Measurements from ENCODE around the gene INSL6.
A peak's percentile ranks its signal among the peaks of the same experiment; 100 is the strongest.

Gene INSL6

DNA sequence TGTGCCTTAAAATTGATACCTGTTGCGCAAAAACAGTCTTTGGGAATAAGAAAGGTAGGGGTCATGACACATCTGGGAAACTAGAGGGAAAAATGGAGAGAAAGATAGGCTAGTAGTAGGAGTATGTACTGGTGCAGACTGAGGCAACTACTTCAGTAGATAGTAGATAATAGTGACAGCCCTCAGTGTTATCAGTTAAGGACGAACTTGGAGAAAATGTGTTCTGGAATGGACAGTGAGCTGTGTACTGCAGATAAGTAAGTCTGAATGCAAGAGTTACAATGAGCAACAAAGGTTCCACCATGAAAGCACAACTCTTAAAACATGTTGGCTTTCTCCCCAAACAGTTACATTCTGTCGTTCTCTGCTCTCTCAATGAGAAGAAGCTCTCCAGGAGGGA, 6.5 kb upstream of the INSL6 start:
- TF ChIP-seq EGR1 (IDR thresholded peaks at IDR 0.05) (no peak), USF1 (IDR thresholded peaks at IDR 0.05) (no peak), FOXM1 (IDR thresholded peaks at IDR 0.05; ENCODE audit: borderline replicate concordance, low read depth) (no peak), TEAD4 (IDR thresholded peaks at IDR 0.05) (no peak), CEBPB (IDR thresholded peaks at IDR 0.05) (no peak), CREB1 (IDR thresholded peaks at IDR 0.05; ENCODE audit: low read depth) (no peak), RAD21 (IDR thresholded peaks at IDR 0.05; ENCODE audit: low read depth) (no peak), EP300 (IDR thresholded peaks at IDR 0.05; ENCODE audit: borderline replicate concordance) (no peak), TAF1 (IDR thresholded peaks at IDR 0.05; ENCODE audit: low read depth) (no peak), NFIC (IDR thresholded peaks at IDR 0.05) (no peak), TCF12 (IDR thresholded peaks at IDR 0.05; ENCODE audit: low read depth) (no peak), YY1 (IDR thresholded peaks at IDR 0.05; ENCODE audit: low read depth) (no peak), ZBTB7A (IDR thresholded peaks at IDR 0.05; ENCODE audit: low read depth) (no peak)
- TF ChIP-seq, protein P1, sequence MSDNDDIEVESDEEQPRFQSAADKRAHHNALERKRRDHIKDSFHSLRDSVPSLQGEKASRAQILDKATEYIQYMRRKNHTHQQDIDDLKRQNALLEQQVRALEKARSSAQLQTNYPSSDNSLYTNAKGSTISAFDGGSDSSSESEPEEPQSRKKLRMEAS (IDR thresholded peaks at IDR 0.05) = no peak
- TF ChIP-seq, protein P2, sequence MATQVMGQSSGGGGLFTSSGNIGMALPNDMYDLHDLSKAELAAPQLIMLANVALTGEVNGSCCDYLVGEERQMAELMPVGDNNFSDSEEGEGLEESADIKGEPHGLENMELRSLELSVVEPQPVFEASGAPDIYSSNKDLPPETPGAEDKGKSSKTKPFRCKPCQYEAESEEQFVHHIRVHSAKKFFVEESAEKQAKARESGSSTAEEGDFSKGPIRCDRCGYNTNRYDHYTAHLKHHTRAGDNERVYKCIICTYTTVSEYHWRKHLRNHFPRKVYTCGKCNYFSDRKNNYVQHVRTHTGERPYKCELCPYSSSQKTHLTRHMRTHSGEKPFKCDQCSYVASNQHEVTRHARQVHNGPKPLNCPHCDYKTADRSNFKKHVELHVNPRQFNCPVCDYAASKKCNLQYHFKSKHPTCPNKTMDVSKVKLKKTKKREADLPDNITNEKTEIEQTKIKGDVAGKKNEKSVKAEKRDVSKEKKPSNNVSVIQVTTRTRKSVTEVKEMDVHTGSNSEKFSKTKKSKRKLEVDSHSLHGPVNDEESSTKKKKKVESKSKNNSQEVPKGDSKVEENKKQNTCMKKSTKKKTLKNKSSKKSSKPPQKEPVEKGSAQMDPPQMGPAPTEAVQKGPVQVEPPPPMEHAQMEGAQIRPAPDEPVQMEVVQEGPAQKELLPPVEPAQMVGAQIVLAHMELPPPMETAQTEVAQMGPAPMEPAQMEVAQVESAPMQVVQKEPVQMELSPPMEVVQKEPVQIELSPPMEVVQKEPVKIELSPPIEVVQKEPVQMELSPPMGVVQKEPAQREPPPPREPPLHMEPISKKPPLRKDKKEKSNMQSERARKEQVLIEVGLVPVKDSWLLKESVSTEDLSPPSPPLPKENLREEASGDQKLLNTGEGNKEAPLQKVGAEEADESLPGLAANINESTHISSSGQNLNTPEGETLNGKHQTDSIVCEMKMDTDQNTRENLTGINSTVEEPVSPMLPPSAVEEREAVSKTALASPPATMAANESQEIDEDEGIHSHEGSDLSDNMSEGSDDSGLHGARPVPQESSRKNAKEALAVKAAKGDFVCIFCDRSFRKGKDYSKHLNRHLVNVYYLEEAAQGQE (IDR thresholded peaks at IDR 0.05; ENCODE audit: low read depth) = no peak

DNA sequence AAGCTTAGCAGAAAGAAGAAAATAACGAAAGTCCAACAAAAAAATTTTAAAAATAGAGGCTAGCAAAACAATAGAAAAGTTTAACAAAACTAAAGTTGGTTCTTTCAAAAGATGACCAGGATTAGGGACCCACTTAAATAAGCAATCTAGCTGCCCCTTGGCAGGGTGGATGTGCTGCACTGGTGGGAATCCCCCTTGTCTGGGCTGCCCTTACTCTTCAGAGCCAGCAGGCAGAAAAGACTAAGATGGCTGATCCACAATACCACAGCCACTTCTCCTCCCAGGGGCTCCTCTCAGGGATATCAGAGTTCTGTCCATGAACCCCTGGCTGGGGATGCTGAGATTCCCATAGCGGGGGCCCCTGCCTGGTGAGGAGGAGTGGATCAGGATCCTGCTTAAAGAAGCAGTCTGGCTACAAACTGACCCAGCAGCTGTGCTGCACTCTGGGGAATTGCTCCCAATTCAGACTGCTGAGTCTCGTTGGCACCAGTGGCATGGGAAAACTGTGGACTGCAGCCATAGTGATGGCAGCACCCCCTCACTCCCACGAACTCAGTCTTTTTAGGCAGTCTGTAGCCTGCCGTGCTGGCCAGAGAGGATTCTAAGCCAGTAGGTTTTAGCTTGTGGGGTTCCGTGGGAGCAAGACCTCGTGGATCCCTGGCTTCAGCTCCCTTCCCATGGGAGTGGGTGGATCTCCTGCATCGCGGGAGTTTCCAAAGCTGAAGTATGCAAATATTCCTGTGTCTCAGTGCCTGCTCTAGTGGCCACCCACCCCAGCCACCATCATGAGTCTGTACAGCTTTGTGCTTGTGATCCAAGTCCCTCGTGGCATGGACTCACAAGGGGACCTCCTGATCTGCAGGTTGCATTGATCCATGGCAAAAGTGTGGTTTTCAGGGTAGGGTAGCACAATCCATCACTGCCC, 2.9 kb upstream of the INSL6 start:
- TF ChIP-seq EGR1 (IDR thresholded peaks at IDR 0.05) (no peak), TCF12 (IDR thresholded peaks at IDR 0.05; ENCODE audit: low read depth) (no peak)

DNA sequence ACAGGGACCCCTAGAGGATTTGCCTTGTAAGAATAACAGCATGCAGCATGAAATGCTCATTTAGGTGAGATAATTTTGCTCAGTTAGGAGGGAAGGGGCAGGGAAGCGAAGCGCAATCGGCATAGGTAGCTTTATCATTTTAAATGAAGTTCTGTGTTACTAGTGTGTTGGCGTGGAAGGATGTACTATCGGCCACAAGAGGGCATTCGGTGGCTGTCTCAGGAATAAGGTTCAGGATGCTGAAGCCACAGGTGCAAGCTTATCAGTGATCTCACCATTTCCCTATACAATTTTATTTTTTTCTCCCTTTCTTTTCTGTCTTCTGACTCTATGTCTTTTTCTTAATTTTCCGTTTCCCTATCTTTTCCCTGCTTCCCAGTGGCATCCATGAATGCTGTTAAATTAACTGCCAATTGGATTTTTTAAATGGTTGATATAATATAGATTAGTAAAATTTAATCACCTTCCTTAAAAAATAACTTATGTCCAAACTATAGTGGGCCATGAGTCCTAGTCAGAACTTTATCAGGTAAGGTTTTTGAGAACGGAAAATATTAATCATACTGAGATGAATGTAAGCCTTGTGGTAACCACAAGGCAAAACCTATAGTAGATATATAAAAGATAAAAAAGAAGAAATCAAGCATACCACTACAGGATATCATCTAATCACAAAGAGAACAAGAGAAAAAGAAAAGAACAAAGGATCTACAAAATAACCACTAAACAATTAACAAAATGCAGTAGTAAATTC, 1.2 kb upstream of the INSL6 start:
- TF ChIP-seq RAD21 (IDR thresholded peaks at IDR 0.05; ENCODE audit: low read depth) = peak; percentile 90
- no peak for TF ChIP-seq NFIC (IDR thresholded peaks at IDR 0.05)
- no peak for TF ChIP-seq EP300 (IDR thresholded peaks at IDR 0.05; ENCODE audit: borderline replicate concordance)

DNA sequence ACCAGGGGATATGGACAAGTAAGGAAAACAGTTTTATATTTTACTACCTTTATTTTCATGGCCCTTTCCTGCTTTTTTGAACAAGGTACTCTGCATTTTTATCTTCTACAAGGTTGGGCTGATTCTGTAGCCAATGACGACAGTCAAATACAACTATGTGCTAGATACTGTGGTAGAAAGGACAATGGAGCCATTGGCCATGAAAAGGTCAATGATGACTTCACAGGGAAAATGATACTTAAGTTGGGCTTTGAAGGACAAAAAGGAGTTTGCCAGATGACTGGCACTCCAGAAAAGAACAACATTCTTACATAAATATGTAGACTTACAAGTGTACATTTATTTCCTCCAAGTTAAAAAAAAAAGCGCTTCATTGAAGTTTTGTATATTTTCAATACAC, 663 bp downstream of the INSL6 start:
- TF ChIP-seq RAD21 (IDR thresholded peaks at IDR 0.05; ENCODE audit: low read depth) = no peak
- no peak for TF ChIP-seq NFIC (IDR thresholded peaks at IDR 0.05)
- TF ChIP-seq ZBTB7A (IDR thresholded peaks at IDR 0.05; ENCODE audit: low read depth) = no peak
- no peak for TF ChIP-seq USF1 (IDR thresholded peaks at IDR 0.05)
- no peak for TF ChIP-seq YY1 (IDR thresholded peaks at IDR 0.05; ENCODE audit: low read depth)
- TF ChIP-seq EP300 (IDR thresholded peaks at IDR 0.05; ENCODE audit: borderline replicate concordance) = no peak
- TF ChIP-seq TCF12 (IDR thresholded peaks at IDR 0.05; ENCODE audit: low read depth) = no peak
- TF ChIP-seq CREB1 (IDR thresholded peaks at IDR 0.05; ENCODE audit: low read depth) = no peak
- no peak for TF ChIP-seq TEAD4 (IDR thresholded peaks at IDR 0.05)
- no peak for TF ChIP-seq EGR1 (IDR thresholded peaks at IDR 0.05)
- TF ChIP-seq TAF1 (IDR thresholded peaks at IDR 0.05; ENCODE audit: low read depth) = no peak
- TF ChIP-seq, protein P2 (IDR thresholded peaks at IDR 0.05; ENCODE audit: low read depth) = no peak
- TF ChIP-seq, protein P1 (IDR thresholded peaks at IDR 0.05) = no peak

DNA sequence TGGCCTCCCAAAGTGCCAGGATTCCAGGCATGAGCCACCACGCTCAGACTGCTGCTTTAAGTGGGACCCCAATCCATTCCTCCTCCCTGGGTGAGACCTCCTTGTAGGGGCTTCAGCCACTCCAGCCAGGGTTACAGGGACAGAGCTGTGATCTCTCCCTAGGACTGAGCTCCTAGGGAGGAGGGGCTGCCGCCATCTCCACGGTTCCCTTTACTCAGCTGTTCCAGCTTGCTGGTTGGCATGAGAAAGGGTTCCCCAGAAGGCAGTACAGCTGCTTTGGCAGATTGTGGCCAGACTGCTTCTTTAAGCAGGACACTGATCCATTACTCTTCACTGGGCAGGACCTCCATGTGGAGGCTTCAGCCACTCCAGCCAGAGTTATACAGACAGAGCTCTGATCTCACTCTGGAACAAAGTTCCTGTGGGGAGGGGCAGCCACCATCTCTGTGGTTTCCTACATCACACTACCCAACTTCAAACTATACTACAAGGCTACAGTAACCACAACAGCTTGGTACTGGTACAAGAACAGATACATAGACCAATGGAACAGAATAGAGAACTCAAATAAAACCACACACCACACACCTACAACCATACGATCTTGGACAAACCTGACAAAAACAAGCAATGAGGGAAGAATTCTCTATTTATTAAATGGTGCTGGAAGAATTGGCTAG, 7.2 kb downstream of the INSL6 start:
- TF ChIP-seq EP300 (IDR thresholded peaks at IDR 0.05; ENCODE audit: borderline replicate concordance) = no peak
- TF ChIP-seq TCF12 (IDR thresholded peaks at IDR 0.05; ENCODE audit: low read depth) = no peak
- TF ChIP-seq, protein P2 (IDR thresholded peaks at IDR 0.05; ENCODE audit: low read depth) = no peak
- no peak for TF ChIP-seq CREB1 (IDR thresholded peaks at IDR 0.05; ENCODE audit: low read depth)
- no peak for TF ChIP-seq TEAD4 (IDR thresholded peaks at IDR 0.05)
- no peak for TF ChIP-seq NFIC (IDR thresholded peaks at IDR 0.05)
- TF ChIP-seq TAF1 (IDR thresholded peaks at IDR 0.05; ENCODE audit: low read depth) = no peak
- no peak for TF ChIP-seq FOXM1 (IDR thresholded peaks at IDR 0.05; ENCODE audit: borderline replicate concordance, low read depth)
- no peak for TF ChIP-seq YY1 (IDR thresholded peaks at IDR 0.05; ENCODE audit: low read depth)
- no peak for TF ChIP-seq EGR1 (IDR thresholded peaks at IDR 0.05)
